GM12878 (cell line): ENCODE results near the gene PAK6. TPM values are rescaled to one million over a fixed set of nuclear protein-coding genes. Genes with fewer than 3 reads are reported as not detected.

Source experiments
- ATAC-seq: fragments of 200-7000 bp; cut with Tn5 transposase; 3 replicates; pipeline ENCODE4 v1.9.1; 2020; ENCODE audit warnings: mild to moderate bottlenecking, moderate library complexity
- BruUV-seq: library from RNA; stranded (reverse); fragments of 400-500 nt; replicated peaks from 2 replicates; lab custom pipeline; 2021; lab: Mats Ljungman, UMichigan
- CTCF ChIA-PET: fragments of 300-600 bp; sonication (Branson Sonifier 250); formaldehyde crosslinking; extraction: SDS; loops from one replicate; lab custom pipeline; 2021; ENCODE audit warnings: inconsistent platforms; lab: Yijun Ruan, JAX
- POLR2A ChIA-PET: fragments of 350-600 bp; formaldehyde crosslinking; extraction: SDS; loops from one replicate; lab custom pipeline; 2021; ENCODE audit warnings: inconsistent platforms; lab: Charles Lee
- RAD21 ChIA-PET: fragments of 300-600 bp; sonication (Branson Sonifier 250); formaldehyde crosslinking; loops from one replicate; lab custom pipeline; 2023; ENCODE audit warnings: antibody characterized with exemption; ENCODE audit not compliant: unreplicated experiment; lab: Charles Lee
- SMC1A ChIA-PET: fragments of 300-600 bp; sonication (Branson Sonifier 250); formaldehyde crosslinking; loops from one replicate; lab custom pipeline; 2023; ENCODE audit not compliant: unreplicated experiment, uncharacterized antibody; lab: Charles Lee
- DNase-seq: peaks from one replicate; pipeline ENCODE4 v3.0.0-alpha.2; 2011; ENCODE audit warnings: low read depth, low spot score
- FAIRE-seq: peaks from 3 replicates; lab custom pipeline; 2011; peaks lifted over from hg19 to GRCh38; lab: Jason Lieb, UNC
- H2AFZ ChIP-seq: 2 replicates; pipeline ENCODE4 v1.6.0; 2011; ENCODE audit warnings: low read depth, low read length, control low read depth; ENCODE audit not compliant: control insufficient read depth
- H3K27ac ChIP-seq: 2 replicates; pipeline ENCODE4 v1.5.1; 2011; ENCODE audit warnings: control low read depth; ENCODE audit not compliant: control insufficient read depth, insufficient read depth
- H3K27me3 ChIP-seq, 2 experiments: replicated peaks in 1 of 2; 2 replicates each; pipeline versions ENCODE4 v1.6.0 to v1.6.1; 2011; ENCODE audit warnings: low read length in 1 of 2; ENCODE audit not compliant: control insufficient read depth in 2 of 2, insufficient read depth in 2 of 2
- H3K36me3 ChIP-seq, 2 experiments: 2 replicates each; pipeline ENCODE4 v1.5.1; 2011; ENCODE audit warnings: low read length in 1 of 2; ENCODE audit not compliant: control insufficient read depth in 2 of 2, insufficient read depth in 2 of 2
- H3K4me1 ChIP-seq: 2 replicates; pipeline ENCODE4 v1.6.1; 2011; ENCODE audit warnings: mild to moderate bottlenecking, low read length, moderate library complexity, mixed read lengths; ENCODE audit not compliant: control insufficient read depth, insufficient read depth
- H3K4me2 ChIP-seq: 2 replicates; pipeline ENCODE4 v1.6.0; 2011; ENCODE audit warnings: control low read depth; ENCODE audit not compliant: control insufficient read depth, insufficient read depth
- H3K4me3 ChIP-seq: fragments of 200-600 bp; sonication (generic); 2 replicates; pipeline ENCODE4 v1.5.1; 2016
- H3K79me2 ChIP-seq: 2 replicates; pipeline ENCODE4 v1.6.0; 2011; ENCODE audit warnings: low read length; ENCODE audit not compliant: control insufficient read depth, insufficient read depth
- H3K9ac ChIP-seq: 2 replicates; pipeline ENCODE4 v1.8.0; 2011; ENCODE audit warnings: low read length, control low read depth, mixed read lengths; ENCODE audit not compliant: control insufficient read depth, insufficient read depth
- H3K9me3 ChIP-seq: replicated peaks from 3 replicates; pipeline ENCODE4 v1.5.1; 2011; ENCODE audit warnings: mild to moderate bottlenecking, low read length; ENCODE audit not compliant: control insufficient read depth, insufficient read depth
- H4K20me1 ChIP-seq: 2 replicates; pipeline ENCODE4 v1.6.0; 2011; ENCODE audit not compliant: control insufficient read depth, insufficient read depth
- BHLHE40 ChIP-seq, 2 experiments: fragments of 450-650 bp in 1 of 2; IDR thresholded peaks; 2 replicates each; pipeline ENCODE4 v1.6.1; 2011 to 2017; ENCODE audit warnings: low read depth in 2 of 2, borderline replicate concordance in 1 of 2, improper control_type of control experiment in 1 of 2, low read length in 1 of 2, mild to moderate bottlenecking in 1 of 2
- CBFB ChIP-seq: IDR thresholded peaks from 2 replicates; pipeline ENCODE4 v1.6.1; 2016; ENCODE audit warnings: antibody characterized with exemption, low read depth
- NRF1 ChIP-seq: conservative IDR thresholded peaks from 2 replicates; pipeline ENCODE4 v1.6.1; 2011; ENCODE audit warnings: mild to moderate bottlenecking, low read depth, low read length, improper control_type of control experiment
- RFX5 ChIP-seq: IDR thresholded peaks from 2 replicates; pipeline ENCODE4 v1.6.1; 2011; ENCODE audit warnings: low read depth, low read length, improper control_type of control experiment
- TBL1XR1 ChIP-seq: IDR thresholded peaks from 2 replicates; pipeline ENCODE4 v1.6.1; 2012; ENCODE audit warnings: low read depth, low read length, improper control_type of control experiment
- ZNF207 ChIP-seq: fragments of 450-650 bp; IDR thresholded peaks from 2 replicates; pipeline ENCODE4 v1.6.1; 2014; ENCODE audit warnings: antibody characterized with exemption, mild to moderate bottlenecking, borderline replicate concordance
- whole genome bisulfite sequencing: methylation state at CpG from one replicate; pipeline ENCODE4 v1.1.6; 2016; ENCODE audit warnings: low lambda C conversion rate; ENCODE audit not compliant: insufficient replicate concordance, insufficient coverage; ENCODE audit errors: missing lambda C conversion rate; 5-methylcytosine and 5-hydroxymethylcytosine counted together
- in situ Hi-C: fragments of 300-500 bp; cut with MboI; formaldehyde crosslinking; loops from 9 replicates; pipeline ENCODE4 v1.14.3; 2018; ENCODE audit warnings: mixed read lengths
- intact Hi-C: fragments of 100-400 bp; cut with micrococcal nuclease; formaldehyde crosslinking; loops from one replicate; pipeline ENCODE4 v1.14.2; 2022; ENCODE audit not compliant: unreplicated experiment
- polyA plus RNA-seq, 11 experiments: library from polyadenylated mRNA; depleted of rRNA in 4 of 11; unstranded in 6 of 11; stranded (reverse) in 5 of 11; fragments of >200 nt; fragmentation: Nextera tagmentation in 4 of 11; fragmentation: Illumina TruSeq in 1 of 11; extraction: Ambion mirVana in 4 of 11; extraction: Trizol in 1 of 11; gene quantifications; 1 replicate in 1 of 11; 2 replicates in 10 of 11; pipeline versions ENCODE4 v1.2.1 to v1.2.3, GENCODE V29; 2011 to 2016; ENCODE audit warnings: inconsistent platforms in 2 of 11, missing spikeins in 2 of 11, low read depth in 1 of 11
- total RNA-seq, 4 experiments: library from RNA; depleted of rRNA in 3 of 4; stranded (reverse); fragments of >200 nt in 3 of 4; fragmentation: Illumina TruSeq in 1 of 4; extraction: Trizol in 1 of 4; gene quantifications; 2 replicates each; pipeline versions ENCODE4 v1.2.1 to v1.2.3, GENCODE V29; 2013 to 2021
- TF ChIP-seq, protein P1 (sequence below): IDR thresholded peaks from 2 replicates; pipeline ENCODE4 v1.6.1; 2012; ENCODE audit warnings: low read depth, low read length, improper control_type of control experiment
- TF ChIP-seq, protein P2 (sequence below): fragments of 450-650 bp; IDR thresholded peaks from 2 replicates; pipeline ENCODE4 v1.6.1; 2017; ENCODE audit warnings: low read depth, mild to moderate bottlenecking, moderate library complexity
- TF ChIP-seq, protein P3 (sequence below): fragments of 450-650 bp; formaldehyde crosslinking; IDR thresholded peaks from 2 replicates; pipeline ENCODE4 v1.4.0; 2020; ENCODE audit warnings: mild to moderate bottlenecking, moderate library complexity
- TF ChIP-seq, protein P4 (sequence below): fragments of 450-650 bp; IDR thresholded peaks from 2 replicates; pipeline ENCODE4 v1.6.1; 2017; ENCODE audit warnings: antibody characterized with exemption, mild to moderate bottlenecking, moderate library complexity

Gene PAK6
- total and polyA plus RNA-seq, 10 of the 15 experiments (the other 5 are each of a cell fraction or from before 2014, with no cell fraction given), result 0.07 to 0.92 (median 0.31) TPM; not detected in 2

DNA sequence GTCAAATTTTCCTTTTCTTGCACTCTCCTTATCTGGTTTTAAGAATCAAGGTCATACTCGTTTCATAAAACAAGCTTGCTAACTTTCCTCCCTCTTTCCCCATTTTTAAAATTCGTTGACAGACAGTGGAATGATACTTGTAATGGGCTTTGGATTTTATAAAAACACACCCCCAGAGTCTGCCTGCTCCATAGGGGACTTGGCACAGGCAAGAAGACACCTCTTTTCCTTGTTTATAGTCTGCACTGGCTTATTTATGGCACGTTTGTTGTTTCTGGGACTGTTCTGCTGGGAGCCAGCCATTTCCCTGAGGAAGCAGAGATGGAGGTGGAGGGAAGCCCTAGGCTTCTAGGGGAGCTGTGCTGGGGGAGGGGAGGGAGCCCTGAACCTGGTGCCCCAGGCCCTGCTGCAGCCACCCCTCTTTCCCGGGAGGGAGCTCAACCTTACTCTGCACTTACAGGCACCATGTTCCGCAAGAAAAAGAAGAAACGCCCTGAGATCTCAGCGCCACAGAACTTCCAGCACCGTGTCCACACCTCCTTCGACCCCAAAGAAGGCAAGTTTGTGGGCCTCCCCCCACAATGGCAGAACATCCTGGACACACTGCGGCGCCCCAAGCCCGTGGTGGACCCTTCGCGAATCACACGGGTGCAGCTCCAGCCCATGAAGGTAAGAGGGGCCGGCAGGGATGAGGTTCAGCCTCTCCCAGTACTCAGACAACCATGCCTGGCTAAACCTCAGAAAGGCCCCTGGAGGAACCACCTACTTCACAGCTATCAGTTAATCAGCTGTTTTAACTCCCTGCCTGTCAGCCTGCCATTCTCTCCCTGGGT, 25.7 kb downstream of the PAK6 start (continued):
- TF ChIP-seq RFX5, result no peak
- no peak for TF ChIP-seq ZNF207
- no peak for TF ChIP-seq BHLHE40 (IDR thresholded peaks at IDR 0.05; ENCODE audit: borderline replicate concordance in 1 of 2, low read depth in 2 of 2, low read length in 1 of 2)
- no peak for TF ChIP-seq CBFB
- TF ChIP-seq, protein P1, sequence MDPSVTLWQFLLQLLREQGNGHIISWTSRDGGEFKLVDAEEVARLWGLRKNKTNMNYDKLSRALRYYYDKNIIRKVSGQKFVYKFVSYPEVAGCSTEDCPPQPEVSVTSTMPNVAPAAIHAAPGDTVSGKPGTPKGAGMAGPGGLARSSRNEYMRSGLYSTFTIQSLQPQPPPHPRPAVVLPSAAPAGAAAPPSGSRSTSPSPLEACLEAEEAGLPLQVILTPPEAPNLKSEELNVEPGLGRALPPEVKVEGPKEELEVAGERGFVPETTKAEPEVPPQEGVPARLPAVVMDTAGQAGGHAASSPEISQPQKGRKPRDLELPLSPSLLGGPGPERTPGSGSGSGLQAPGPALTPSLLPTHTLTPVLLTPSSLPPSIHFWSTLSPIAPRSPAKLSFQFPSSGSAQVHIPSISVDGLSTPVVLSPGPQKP, result no peak
- TF ChIP-seq TBL1XR1, result no peak
- TF ChIP-seq, protein P2, sequence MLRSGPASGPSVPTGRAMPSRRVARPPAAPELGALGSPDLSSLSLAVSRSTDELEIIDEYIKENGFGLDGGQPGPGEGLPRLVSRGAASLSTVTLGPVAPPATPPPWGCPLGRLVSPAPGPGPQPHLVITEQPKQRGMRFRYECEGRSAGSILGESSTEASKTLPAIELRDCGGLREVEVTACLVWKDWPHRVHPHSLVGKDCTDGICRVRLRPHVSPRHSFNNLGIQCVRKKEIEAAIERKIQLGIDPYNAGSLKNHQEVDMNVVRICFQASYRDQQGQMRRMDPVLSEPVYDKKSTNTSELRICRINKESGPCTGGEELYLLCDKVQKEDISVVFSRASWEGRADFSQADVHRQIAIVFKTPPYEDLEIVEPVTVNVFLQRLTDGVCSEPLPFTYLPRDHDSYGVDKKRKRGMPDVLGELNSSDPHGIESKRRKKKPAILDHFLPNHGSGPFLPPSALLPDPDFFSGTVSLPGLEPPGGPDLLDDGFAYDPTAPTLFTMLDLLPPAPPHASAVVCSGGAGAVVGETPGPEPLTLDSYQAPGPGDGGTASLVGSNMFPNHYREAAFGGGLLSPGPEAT, result no peak

DNA sequence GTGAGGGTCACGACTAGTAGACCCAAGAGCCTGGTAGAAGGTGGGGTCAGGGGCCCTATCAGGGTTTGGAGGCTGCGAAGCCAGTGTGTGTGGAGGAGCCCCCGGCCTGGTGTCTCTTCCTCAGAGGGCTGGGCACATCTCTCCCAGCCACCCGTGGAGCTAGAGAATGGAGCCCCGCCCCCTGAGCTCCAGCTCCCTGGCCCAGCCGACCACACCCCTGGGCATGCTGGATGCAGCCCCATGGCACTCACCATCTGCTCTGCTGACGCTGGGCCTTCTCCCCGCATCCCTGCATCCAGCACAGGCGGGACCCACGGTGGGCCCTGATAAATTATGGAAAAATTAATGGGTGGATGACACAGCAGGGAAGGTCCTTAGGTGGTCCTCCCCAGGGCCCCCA, 26.5 kb downstream of the PAK6 start:
- Histone ChIP-seq H3K27me3 (no peaks in the 10 kb centered on the region), H3K4me2 (no peak overlapping the region), H3K9ac (no peak overlapping the region)
- DNase-seq, result no peak
- SMC1A ChIA-PET, result interaction anchor here (1.3 kb wide), 1 partner anchor 10 kb away, joined by 4 read pairs; no protein-coding TSS in a partner anchor
- TF ChIP-seq, protein P3, sequence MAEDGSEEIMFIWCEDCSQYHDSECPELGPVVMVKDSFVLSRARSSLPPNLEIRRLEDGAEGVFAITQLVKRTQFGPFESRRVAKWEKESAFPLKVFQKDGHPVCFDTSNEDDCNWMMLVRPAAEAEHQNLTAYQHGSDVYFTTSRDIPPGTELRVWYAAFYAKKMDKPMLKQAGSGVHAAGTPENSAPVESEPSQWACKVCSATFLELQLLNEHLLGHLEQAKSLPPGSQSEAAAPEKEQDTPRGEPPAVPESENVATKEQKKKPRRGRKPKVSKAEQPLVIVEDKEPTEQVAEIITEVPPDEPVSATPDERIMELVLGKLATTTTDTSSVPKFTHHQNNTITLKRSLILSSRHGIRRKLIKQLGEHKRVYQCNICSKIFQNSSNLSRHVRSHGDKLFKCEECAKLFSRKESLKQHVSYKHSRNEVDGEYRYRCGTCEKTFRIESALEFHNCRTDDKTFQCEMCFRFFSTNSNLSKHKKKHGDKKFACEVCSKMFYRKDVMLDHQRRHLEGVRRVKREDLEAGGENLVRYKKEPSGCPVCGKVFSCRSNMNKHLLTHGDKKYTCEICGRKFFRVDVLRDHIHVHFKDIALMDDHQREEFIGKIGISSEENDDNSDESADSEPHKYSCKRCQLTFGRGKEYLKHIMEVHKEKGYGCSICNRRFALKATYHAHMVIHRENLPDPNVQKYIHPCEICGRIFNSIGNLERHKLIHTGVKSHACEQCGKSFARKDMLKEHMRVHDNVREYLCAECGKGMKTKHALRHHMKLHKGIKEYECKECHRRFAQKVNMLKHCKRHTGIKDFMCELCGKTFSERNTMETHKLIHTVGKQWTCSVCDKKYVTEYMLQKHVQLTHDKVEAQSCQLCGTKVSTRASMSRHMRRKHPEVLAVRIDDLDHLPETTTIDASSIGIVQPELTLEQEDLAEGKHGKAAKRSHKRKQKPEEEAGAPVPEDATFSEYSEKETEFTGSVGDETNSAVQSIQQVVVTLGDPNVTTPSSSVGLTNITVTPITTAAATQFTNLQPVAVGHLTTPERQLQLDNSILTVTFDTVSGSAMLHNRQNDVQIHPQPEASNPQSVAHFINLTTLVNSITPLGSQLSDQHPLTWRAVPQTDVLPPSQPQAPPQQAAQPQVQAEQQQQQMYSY, result no peak
- no peak for TF ChIP-seq NRF1
- TF ChIP-seq, protein P4, sequence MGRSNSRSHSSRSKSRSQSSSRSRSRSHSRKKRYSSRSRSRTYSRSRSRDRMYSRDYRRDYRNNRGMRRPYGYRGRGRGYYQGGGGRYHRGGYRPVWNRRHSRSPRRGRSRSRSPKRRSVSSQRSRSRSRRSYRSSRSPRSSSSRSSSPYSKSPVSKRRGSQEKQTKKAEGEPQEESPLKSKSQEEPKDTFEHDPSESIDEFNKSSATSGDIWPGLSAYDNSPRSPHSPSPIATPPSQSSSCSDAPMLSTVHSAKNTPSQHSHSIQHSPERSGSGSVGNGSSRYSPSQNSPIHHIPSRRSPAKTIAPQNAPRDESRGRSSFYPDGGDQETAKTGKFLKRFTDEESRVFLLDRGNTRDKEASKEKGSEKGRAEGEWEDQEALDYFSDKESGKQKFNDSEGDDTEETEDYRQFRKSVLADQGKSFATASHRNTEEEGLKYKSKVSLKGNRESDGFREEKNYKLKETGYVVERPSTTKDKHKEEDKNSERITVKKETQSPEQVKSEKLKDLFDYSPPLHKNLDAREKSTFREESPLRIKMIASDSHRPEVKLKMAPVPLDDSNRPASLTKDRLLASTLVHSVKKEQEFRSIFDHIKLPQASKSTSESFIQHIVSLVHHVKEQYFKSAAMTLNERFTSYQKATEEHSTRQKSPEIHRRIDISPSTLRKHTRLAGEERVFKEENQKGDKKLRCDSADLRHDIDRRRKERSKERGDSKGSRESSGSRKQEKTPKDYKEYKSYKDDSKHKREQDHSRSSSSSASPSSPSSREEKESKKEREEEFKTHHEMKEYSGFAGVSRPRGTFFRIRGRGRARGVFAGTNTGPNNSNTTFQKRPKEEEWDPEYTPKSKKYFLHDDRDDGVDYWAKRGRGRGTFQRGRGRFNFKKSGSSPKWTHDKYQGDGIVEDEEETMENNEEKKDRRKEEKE, result no peak
- TF ChIP-seq, all 136 proteins: peak for 0
- Histone ChIP-seq H4K20me1 (no peaks in the 10 kb centered on the region), H3K36me3 (no peaks in the 10 kb centered on the region), H3K79me2 (no peaks in the 10 kb centered on the region), H3K9me3 (no peaks in the 10 kb centered on the region), H3K4me1 (no peaks in the 10 kb centered on the region), H3K27ac (no peak overlapping the region), H2AFZ (no peak overlapping the region), H3K4me3 (no peak overlapping the region)
- BruUV-seq, result no TSS peak
- ChIA-PET RAD21 (no interaction called here), POLR2A (no interaction called here), CTCF (interaction anchor here (1.4 kb wide), 1 partner anchor 9 kb away, joined by 6 read pairs; no protein-coding TSS in a partner anchor)
- in situ Hi-C loops, result no loop called here
- intact Hi-C loops, result no loop called here
- 66% methylated on average over 9 of the region's 10 CpGs for WGBS
- ATAC-seq, result no peak
- FAIRE-seq, result no peak
